Measurements from ENCODE around the gene CYP19A1. TPM values are rescaled to one million over a fixed set of nuclear protein-coding genes. Genes with fewer than 3 reads are reported as not detected.

The CYP19A1 gene
- total and polyA plus RNA-seq, 10 of the 15 experiments (the other 5 are each of a cell fraction or from before 2014, with no cell fraction given) = 0.08 to 1.8 (median 0.70) TPM

DNA sequence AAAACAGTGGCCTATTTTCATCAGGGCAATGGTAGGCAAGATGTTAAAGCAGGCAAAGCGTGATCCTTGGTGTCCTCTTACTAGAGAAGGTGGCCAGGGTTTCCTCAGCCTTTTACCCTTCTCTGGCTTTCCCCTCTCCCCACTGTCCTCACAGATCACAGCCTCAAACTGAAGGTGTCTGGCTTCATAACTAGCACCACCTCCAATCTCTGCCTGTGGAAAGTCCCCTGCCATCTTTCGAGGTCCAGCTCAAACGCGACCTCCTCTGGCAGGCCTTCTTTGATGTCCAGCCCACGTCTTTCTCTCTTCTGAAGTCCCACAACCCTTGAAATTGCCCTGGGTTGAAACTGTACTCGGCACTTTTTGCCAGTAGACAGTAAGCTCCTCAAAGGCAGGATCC is 35.9 kb downstream of the CYP19A1 start:
- Histone ChIP-seq H4K20me1 (ENCODE audit: control insufficient read depth, insufficient read depth) (no peaks in the 10 kb centered on the region), H3K9me3 (replicated peaks; ENCODE audit: control insufficient read depth, insufficient read depth, low read length) (no peaks in the 10 kb centered on the region), H3K9ac (ENCODE audit: control insufficient read depth, insufficient read depth, low read length) (no peak overlapping the region), H2AFZ (ENCODE audit: control insufficient read depth, low read depth, low read length) (no peak overlapping the region), H3K36me3 (ENCODE audit: control insufficient read depth in 2 of 2, insufficient read depth in 2 of 2, low read length in 1 of 2) (no peaks in the 10 kb centered on the region), H3K4me2 (ENCODE audit: control insufficient read depth, insufficient read depth) (no peak overlapping the region), H3K4me3 (no peak overlapping the region), H3K79me2 (ENCODE audit: control insufficient read depth, insufficient read depth, low read length) (no peaks in the 10 kb centered on the region), H3K27me3 (replicated peaks in 1 of 2; ENCODE audit: control insufficient read depth in 2 of 2, insufficient read depth in 2 of 2, low read length in 1 of 2) (peaks cover 0 to 3% of the 10 kb centered on the region in 2 experiments), H3K4me1 (ENCODE audit: control insufficient read depth, insufficient read depth, low read length) (no peaks in the 10 kb centered on the region), H3K27ac (ENCODE audit: control insufficient read depth, insufficient read depth) (no peak overlapping the region)
- BruUV-seq (replicated peaks) = no TSS peak
- ChIA-PET CTCF (interaction anchor here (0.7 to 8.2 kb wide), 7 partner anchors 16 to 139 kb away, joined by 3 to 43 read pairs (median 6); no protein-coding TSS in a partner anchor), POLR2A (no interaction called here), RAD21 (ENCODE audit: unreplicated experiment) (interaction anchor here (1.5 to 2.2 kb wide), 4 partner anchors 15 to 139 kb away, joined by 3 to 7 read pairs (median 4); no protein-coding TSS in a partner anchor), SMC1A (ENCODE audit: uncharacterized antibody, unreplicated experiment) (interaction anchor here (0.5 to 6.2 kb wide), 3 partner anchors 9 to 109 kb away, joined by 3 to 31 read pairs (median 4); no protein-coding TSS in a partner anchor)
- FAIRE-seq (no peak), DNase-seq (ENCODE audit: low read depth, low spot score) (no peak), ATAC-seq (peak; percentile 77)
- 2% methylated on average over 6 of the region's 6 CpGs for WGBS (ENCODE audit: insufficient coverage, insufficient replicate concordance, low lambda C conversion rate, missing lambda C conversion rate)
- intact Hi-C loops (cut with micrococcal nuclease; ENCODE audit: unreplicated experiment) = no loop called here
- in situ Hi-C loops (cut with MboI) = no loop called here
- 0 out of 2 replicates have a peak, but pooled peaks have one; percentile 8 for TF ChIP-seq RAD21 (IDR thresholded peaks at IDR 0.05; ENCODE audit: insufficient read depth, low read depth, low read length)
- TF ChIP-seq, protein P1, sequence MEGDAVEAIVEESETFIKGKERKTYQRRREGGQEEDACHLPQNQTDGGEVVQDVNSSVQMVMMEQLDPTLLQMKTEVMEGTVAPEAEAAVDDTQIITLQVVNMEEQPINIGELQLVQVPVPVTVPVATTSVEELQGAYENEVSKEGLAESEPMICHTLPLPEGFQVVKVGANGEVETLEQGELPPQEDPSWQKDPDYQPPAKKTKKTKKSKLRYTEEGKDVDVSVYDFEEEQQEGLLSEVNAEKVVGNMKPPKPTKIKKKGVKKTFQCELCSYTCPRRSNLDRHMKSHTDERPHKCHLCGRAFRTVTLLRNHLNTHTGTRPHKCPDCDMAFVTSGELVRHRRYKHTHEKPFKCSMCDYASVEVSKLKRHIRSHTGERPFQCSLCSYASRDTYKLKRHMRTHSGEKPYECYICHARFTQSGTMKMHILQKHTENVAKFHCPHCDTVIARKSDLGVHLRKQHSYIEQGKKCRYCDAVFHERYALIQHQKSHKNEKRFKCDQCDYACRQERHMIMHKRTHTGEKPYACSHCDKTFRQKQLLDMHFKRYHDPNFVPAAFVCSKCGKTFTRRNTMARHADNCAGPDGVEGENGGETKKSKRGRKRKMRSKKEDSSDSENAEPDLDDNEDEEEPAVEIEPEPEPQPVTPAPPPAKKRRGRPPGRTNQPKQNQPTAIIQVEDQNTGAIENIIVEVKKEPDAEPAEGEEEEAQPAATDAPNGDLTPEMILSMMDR (IDR thresholded peaks at IDR 0.05 in 2 of 3, conservative IDR thresholded peaks at IDR 0.05 in 1 of 3; ENCODE audit: control insufficient read depth in 2 of 3, extremely low read depth in 1 of 3, insufficient read depth in 1 of 3, low read depth in 3 of 3, low read length in 3 of 3) = peak in 1 of 3 experiments; percentile 11; a peak in 1 of 6 replicates
- no peak for TF ChIP-seq BHLHE40 (IDR thresholded peaks at IDR 0.05; ENCODE audit: borderline replicate concordance in 1 of 2, low read depth in 2 of 2, low read length in 1 of 2)
- TF ChIP-seq EZH2 (IDR thresholded peaks at IDR 0.05; ENCODE audit: borderline replicate concordance, control insufficient read depth, low read depth, low read length) = no peak
